HG03066 (cell line): Measurements from ENCODE around the gene SLC17A2.

ENCODE experiments used
- ATAC-seq: cut with Tn5 transposase; IDR thresholded peaks from one replicate; pipeline ENCODE4 v1.9.1; 2021; ENCODE audit warnings: low read depth; ENCODE audit not compliant: unreplicated experiment

SLC17A2 gene

DNA sequence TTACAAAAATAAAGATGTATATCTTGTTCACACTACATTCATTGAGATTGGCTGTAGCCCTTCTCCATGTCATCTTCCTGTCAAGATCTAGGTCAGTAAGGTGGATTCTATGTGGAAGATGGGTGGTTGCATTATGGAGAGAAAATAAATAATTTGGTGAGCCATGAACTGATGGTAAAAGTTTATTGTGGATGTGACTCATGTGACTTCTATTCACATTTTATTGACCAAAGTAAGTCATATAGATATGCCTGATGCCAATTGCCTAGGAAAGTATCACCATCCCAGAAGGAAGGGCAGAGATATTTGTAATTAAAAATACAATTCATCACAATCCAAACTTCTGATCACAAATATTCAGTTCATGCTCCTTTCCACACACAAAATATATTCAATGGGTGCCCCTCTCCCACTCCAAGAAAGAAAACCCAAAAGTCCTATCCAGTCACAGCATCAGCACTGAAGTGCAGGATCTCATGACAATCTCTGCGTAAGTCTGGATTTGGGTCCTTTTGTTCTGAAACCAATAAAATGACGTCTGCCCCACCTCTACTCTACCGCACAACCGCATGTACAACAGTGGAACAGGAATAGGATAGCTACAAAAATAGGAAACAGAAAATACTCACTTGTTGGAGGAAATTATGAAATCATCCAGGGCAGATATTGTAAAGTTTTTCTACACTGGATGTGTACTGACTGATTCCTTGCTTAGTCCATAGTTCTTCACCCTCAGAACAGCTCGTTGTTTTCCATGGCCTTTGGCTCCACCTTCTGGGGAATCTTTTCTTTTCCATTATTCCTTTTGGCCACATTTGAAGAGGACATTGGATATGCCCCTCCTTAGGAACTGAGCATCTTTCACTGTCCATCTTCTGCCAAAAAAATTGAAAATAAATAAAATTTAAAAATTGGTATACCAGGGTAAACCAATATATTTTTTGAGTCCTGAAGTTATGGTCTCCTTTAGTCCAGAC lies 40.3 kb downstream of the SLC17A2 start:
- no peak for ATAC-seq

GRCh38 chr6:25888626-25889025 lies 41.9 kb downstream of the SLC17A2 start:
- no peak for ATAC-seq

- ATAC-seq: no peak
Measured at GRCh38 chr6:25886066-25886465, 44.4 kb downstream of the SLC17A2 start.

- ATAC-seq: no peak
Measured at GRCh38 chr6:25883991-25884390, 46.5 kb downstream of the SLC17A2 start.

DNA sequence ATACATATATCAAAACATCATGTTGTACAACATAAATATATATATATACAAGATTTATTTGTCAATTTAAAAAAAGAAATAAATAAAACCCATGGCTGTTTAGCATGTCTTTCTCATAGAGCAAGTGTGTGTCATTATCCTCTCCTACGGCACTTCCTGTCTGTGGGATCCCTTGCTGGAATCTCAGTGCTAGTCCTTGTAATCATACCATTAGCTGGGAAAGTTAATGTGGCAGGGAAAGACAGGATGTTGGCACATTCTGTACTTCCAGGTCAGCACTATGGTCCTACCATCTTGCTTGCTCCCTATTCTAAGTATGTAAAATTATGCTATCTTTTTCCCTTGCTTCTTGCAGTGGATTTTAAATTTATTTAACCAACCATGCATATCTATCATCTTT lies 47.0 kb downstream of the SLC17A2 start:
- ATAC-seq: no peak

DNA sequence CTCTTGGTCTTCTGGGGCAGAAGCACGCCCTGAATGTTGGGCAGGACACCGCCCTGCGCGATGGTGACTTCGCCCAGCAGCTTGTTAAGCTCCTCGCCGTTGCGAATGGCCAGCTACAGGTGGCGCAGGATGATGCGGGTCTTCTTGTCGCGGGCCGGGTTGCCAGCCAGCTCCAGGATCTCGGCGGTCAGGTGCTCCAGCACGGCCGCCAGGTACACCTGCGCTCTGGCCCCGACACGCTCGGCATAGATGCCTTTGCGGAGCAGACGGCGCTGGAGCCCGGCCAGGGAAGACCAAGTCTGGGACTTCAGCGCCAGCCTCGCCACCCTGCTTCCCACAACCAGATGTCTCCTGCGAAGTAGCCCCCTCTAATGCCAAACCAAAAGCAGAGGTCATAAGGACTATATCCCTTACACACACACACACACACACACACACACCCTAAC lies 48.4 kb downstream of the SLC17A2 start:
- ATAC-seq: no peak

GRCh38 chr6:25880601-25881000 lies 49.9 kb downstream of the SLC17A2 start:
- no peak for ATAC-seq

DNA sequence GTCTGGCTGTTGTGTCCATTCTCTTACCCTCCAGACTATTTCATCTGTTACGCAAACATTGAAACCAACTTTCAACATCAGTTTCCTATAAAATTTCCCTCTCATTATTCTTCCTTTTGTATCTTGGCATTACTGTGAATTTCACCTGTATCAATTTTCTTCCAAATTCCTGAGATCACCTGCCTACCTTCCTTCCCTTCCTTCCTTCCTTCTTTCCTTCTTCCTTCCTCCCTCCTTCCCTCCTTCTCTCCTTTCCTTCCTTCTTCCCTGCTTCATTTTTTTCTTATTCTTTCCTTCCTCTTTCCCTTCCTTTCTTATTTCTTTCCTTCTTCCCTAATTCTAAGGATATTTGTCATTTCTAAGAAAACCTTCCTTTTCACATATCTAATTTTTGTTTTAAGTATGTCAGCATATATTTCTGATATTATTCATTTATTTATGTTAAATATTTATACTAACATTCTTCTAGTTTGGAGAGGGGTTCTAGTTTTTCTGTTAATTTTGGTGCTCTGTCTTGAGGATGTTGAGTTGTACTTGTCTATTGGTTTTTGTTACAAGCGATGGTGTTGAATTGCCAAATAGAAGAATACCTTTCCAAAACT lies 51.7 kb downstream of the SLC17A2 start:
- ATAC-seq: no peak

DNA sequence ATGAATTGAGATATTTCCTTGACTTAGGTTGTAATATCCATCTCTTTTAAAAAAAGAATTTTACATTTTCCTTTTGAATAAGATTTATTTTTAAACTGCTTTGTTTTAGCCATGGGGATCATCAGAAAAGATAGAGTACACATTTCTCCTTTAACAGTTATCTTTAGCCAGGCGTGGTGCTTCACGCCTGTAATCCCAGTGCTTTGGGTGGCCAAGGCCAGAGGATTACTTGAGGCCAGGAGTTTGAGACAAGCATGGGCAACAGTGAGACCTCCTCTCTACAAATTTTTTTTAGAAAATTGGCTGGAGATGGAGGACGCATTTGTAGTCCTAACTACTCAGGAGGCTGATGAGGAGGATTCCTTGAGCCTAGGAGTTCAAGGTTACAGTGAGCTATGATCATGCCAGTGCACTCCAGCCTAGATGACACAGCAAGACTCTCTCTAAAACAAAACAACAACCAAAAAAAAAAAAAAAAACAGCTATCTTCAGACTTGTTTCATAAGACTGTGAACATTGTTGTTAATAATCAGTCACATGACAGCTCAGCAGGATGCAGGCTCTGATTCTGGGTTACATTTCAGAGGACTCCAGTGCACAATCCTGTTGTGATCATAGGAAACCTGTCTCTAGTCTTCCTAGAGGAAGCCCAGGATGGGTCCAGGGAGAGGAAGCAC lies 54.4 kb downstream of the SLC17A2 start:
- no peak for ATAC-seq

- ATAC-seq: no peak
Measured at GRCh38 chr6:25875563-25875905, 55.0 kb downstream of the SLC17A2 start.

DNA sequence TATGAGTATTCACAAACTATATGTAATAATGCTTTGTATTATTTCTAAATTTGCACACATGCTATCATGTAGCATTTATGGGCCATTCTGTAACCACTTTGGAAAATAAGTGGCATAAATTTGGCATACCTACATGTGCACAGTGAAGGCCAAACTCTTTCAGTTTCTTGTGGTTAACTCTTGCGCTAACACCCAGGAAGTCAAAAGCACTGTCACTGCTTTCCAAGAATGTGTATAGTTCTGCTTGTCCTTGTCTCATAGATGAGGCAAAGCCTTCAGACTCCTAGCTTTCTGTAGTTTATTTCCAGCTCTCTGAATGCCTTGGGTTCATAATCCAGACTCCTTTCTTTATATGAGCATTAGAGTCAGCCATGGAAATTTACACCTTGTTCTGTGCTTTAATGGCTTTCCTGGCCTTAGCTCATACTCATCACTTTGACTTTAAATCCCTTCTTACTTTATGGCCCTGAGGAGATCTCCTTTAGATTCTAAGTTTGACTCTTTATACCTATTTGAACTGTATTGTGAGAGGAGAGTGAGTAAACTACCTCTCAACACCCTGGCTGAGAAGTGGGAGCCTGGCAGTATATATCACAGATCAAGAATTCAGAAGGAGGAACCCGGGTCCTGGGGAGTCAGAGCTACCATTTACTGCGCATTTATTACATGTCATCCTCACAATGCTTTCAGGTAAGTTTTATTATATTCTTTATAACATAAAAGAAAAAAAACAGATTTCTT lies 55.5 kb downstream of the SLC17A2 start:
- no peak for ATAC-seq

GRCh38 chr6:25874118-25874517 lies 56.4 kb downstream of the SLC17A2 start, which contains the start of gene SLC17A3:
Gene SLC17A3, minus strand, starts transcription at chr6:25874243. Its CDS starts 5,856 bp downstream, at chr6:25868387.
- ATAC-seq: no peak

GRCh38 chr6:25872814-25873213 lies 57.7 kb downstream of the SLC17A2 start:
- ATAC-seq: no peak

GRCh38 chr6:25869840-25870239 lies 60.7 kb downstream of the SLC17A2 start:
- ATAC-seq: no peak

- ATAC-seq: no peak
Measured at GRCh38 chr6:25868436-25869183, 61.9 kb downstream of the SLC17A2 start.

- ATAC-seq: no peak
Measured at GRCh38 chr6:25866011-25866410, 64.5 kb downstream of the SLC17A2 start.

DNA sequence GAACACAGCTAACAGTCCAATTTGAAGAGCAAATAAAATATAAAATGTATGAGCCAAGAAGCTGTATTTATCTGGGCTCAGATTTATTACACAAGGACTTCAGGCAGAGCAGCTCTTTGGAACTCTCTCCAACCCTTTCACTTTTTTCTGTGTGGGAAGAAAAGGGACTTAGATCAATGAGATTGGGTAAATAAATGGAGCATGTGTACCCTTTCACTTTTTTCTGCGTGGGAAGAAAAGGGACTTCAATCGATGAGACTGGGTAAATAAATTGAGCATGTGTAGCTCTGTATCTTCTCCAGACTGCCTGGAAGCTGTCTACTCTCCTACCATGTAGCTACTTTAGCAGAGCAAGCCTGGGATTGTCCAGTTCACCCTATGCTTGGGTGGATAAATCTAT lies 67.1 kb downstream of the SLC17A2 start:
- no peak for ATAC-seq
